NCI-H2227 (cell line): ENCODE results near the gene TBC1D2B.

ENCODE experiments used
- DNase-seq: peaks from one replicate; lab custom pipeline; 2025; ENCODE audit not compliant: unreplicated experiment; lab: John Stamatoyannopoulos, UW

Gene TBC1D2B

GRCh38 chr15:78055919-78056713 lies 21.4 kb downstream of the TBC1D2B start:
- DNase-seq, result no peak

GRCh38 chr15:78054966-78055365 lies 22.5 kb downstream of the TBC1D2B start:
- no peak for DNase-seq

- DNase-seq, result no peak
Observed at GRCh38 chr15:78054518-78054917, 23.0 kb downstream of the TBC1D2B start.

- no peak for DNase-seq
Observed at GRCh38 chr15:78052545-78052944, 25.0 kb downstream of the TBC1D2B start.

- DNase-seq, result no peak
Observed at GRCh38 chr15:78052001-78052401, 25.5 kb downstream of the TBC1D2B start.

GRCh38 chr15:78051596-78051995 lies 25.9 kb downstream of the TBC1D2B start:
- DNase-seq, result no peak

- no peak for DNase-seq
Observed at GRCh38 chr15:78050826-78051225, 26.7 kb downstream of the TBC1D2B start.

- no peak for DNase-seq
Observed at GRCh38 chr15:78050441-78050809, 27.1 kb downstream of the TBC1D2B start.

GRCh38 chr15:78049691-78050440 lies 27.6 kb downstream of the TBC1D2B start:
- no peak for DNase-seq

GRCh38 chr15:78048628-78048920 lies 28.9 kb downstream of the TBC1D2B start:
- DNase-seq, result no peak

- DNase-seq, result no peak
Observed at GRCh38 chr15:78047761-78048627, 29.5 kb downstream of the TBC1D2B start.

GRCh38 chr15:78046796-78047341 lies 30.6 kb downstream of the TBC1D2B start:
- DNase-seq, result no peak

- DNase-seq, result no peak
Observed at GRCh38 chr15:78045189-78045588, 32.3 kb downstream of the TBC1D2B start.

GRCh38 chr15:78044407-78045155 lies 32.9 kb downstream of the TBC1D2B start:
- DNase-seq, result no peak

GRCh38 chr15:78041946-78042345 lies 35.6 kb downstream of the TBC1D2B start:
- DNase-seq, result no peak

- no peak for DNase-seq
Observed at GRCh38 chr15:78040653-78041244, 36.8 kb downstream of the TBC1D2B start.

- DNase-seq, result no peak
Observed at GRCh38 chr15:78038585-78039247, 38.8 kb downstream of the TBC1D2B start.

- DNase-seq, result no peak
Observed at GRCh38 chr15:78037779-78038305, 39.7 kb downstream of the TBC1D2B start.

- DNase-seq, result no peak
Observed at GRCh38 chr15:78037328-78037727, 40.2 kb downstream of the TBC1D2B start.
